A204.1 (cell line): ENCODE measurements around the gene FGFBP3.

ENCODE experiments used
- FAIRE-seq: peaks from 2 replicates; lab custom pipeline; 2012; peaks lifted over from hg19 to GRCh38; lab: Jason Lieb, UNC

Gene FGFBP3, protein sequence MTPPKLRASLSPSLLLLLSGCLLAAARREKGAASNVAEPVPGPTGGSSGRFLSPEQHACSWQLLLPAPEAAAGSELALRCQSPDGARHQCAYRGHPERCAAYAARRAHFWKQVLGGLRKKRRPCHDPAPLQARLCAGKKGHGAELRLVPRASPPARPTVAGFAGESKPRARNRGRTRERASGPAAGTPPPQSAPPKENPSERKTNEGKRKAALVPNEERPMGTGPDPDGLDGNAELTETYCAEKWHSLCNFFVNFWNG

DNA sequence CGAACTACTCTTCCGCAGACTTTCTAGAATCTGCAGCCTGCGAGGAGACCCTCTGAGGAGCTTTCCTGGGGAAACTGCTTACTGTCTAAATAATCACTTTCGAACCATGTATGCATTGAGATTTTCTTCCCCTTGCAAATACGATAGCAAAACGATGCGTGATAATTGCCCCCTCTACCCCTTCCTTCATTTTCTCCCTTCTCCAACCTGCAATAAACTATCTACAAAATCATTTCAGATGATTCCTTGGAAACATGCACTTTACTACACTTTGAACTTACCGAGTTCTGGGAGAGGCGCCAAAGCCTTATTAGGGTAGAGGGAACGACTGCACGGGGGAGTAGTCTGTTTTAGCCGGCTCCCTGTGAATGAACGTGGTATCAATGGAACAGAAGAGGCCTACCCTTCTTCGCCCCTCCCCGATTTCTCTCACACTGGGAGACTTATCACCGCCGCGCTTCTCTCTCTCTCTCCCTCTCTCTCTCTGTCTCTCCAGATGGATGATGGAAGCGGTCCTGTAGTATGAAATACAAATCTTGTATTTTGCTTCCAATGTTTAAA lies at the start of gene FGFBP3:
Gene FGFBP3 (minus strand): TSS at position 370 of the 561 bp plus-strand sequence. CDS start 517 bp downstream, outside the sequence.
- FAIRE-seq = no peak

DNA sequence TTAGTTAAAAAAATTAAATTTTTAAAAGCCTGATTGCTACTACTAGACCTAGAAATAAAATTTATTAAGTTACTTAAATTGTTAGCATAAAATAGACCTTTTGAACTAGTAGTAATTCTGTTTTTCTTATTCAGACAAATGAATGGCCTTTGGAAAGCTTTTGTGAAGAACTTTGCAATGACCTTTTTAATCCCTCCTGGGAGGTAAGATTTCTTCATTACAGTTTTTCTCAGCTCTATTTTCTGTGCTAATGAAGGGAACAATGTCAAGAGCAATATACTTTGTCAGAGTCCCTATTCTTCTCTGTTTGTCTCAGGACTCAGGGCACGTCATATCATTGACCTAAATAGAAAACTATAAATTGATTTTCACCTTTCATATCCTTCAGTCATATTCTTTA lies 47.8 kb upstream of the FGFBP3 start:
- FAIRE-seq = peak; percentile 91

DNA sequence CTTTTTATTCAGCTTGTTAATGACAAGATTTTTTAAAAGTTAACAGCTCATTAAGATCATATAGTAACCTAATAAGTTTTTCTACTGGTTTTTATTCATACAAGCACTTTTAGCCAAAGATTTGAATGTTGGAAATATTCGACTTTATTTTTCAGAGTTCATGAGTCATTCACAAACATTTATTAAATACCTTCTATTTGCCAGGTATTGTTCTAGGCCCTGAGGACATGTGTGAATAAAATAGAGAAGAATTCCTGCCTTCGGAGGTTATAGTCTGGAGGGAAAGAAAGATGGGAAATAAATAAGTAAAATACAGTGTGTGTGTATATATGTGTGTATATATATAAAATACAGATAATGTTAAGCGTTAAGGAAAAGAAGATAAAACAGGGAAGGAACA lies 45.8 kb upstream of the FGFBP3 start:
- no peak for FAIRE-seq

DNA sequence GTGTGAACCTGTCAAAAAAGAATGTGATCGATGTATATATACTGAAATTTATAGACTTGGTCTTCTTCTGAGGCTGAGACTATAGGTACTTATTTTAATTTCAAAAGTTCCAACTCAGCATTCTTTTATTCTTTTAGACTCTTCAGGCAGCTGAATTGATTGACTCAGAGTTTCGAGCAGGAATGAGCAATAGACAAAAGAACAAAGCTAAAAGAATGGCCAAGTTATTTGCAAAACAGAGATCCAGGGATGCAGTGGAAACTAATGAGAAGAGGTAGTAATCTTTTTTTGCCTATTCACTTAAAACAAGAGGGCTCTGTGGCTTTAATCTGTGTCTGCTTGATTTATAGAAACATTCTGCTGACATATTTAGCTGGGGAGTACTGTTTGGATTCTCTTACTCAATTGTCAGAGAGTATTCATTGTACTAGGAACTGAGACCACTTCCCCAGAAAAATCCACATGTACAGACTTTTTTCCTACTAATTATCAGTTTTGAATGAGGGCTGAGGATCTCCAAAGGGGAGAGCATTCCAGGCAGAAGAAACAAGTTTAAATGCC lies 44.4 kb upstream of the FGFBP3 start:
- FAIRE-seq = no peak

DNA sequence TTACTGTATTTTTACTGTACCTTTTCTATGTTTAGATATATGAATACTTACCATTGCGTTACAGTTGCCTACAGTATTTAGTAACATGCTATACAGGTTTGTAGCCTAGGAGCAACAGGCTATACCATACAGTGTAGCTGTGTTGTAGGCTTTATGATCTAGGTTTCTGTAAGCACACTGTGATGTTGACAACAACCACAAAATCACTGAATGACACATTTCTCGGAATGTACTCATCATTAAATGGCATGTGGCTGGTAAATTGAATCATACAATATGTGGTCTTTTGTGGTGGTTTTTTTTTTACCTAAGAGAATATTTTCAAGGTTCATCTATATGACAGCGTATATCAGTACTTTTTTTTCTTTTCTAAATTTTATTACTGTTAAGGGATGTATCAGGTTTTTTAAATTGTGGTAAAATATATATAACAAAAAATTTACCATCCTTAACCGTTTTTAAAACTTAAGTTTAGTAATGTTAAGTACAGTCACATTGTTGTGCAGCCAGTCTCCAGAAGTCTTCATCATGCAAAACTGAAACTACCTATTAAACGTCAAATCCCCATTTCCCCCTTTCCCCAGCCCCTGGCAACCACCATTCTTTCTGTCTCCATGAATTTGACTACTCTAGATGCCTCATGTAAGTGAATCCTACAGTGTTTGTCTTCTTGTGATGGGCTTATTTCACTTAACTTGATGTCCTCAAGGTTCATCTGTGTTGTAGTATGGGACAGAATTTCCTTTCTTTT lies 35.8 kb upstream of the FGFBP3 start:
- peak; percentile 59 for FAIRE-seq

DNA sequence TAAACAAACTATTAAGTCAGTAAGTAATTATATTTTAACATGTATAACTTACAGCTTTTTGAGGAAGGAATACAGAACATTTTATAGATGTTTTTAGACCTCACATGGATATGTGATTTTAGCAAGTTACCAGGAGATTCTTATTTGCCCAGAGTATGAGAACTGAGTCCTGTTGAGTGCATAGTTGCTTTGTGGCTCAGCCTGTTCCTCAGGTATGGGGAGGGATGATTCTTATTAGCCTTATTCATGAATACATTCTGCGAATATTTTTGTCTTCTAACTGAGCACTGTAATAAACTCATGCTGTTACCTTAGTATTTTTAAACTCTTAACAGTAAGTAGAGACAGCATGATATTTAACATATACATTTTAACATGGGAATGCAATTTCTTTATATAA lies 32.1 kb upstream of the FGFBP3 start:
- no peak for FAIRE-seq

DNA sequence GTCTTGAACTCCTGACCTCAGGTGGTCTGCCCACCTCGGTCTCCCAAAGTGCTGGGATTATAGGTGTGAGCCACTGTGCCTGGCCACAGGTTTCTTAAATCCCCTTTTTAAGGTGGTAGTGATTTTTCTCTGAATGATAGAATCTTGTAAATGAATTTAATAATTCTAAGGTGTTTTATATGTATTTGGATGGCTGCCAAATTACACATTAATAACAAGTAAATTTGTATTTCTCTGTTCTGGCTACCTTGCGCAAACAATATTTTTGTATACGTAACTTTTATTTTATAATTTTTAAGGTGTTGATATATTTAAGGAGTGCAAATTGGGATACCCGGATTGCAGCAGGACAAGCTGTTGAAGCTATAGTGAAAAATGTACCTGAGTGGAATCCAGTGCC lies 30.4 kb upstream of the FGFBP3 start:
- no peak for FAIRE-seq

DNA sequence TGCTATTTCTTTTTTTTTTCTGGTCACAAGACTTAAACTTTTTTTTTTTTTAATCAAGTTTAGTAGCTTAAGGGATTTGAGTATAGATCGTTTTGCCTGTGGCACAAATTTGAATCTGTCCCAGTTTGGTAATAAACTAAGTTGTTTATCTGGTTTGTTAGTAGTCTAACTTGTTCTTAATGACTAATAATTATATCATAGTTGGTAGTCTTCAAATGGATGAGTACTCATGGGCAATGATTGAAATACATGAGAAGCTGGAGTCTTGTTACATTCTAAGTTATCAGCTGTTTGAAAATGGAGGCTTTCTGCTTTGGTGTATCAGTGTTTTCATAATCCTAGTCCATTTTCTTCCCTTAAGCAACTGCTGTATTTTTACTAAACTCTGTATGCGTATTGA lies 26.6 kb upstream of the FGFBP3 start:
- peak; percentile 73 for FAIRE-seq

DNA sequence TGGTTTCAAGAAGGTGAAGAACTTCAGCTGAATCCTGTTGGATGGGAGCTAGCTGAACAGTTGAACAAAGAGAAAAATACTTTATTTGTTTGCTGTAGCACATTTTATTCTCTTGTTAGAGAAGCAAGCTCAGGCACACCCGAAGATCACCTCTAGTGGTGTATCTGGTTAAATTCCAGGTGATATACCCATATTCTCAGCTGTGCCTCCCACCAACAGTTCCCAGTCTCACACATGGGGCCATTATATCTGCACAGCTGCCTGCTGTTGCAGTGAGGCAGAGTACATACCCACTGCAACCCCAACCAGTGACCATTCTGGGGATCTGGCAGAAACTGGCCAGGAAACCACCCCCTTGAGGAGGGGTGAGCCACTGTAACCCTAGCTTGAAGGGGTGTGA lies 23.5 kb upstream of the FGFBP3 start:
- FAIRE-seq = no peak

DNA sequence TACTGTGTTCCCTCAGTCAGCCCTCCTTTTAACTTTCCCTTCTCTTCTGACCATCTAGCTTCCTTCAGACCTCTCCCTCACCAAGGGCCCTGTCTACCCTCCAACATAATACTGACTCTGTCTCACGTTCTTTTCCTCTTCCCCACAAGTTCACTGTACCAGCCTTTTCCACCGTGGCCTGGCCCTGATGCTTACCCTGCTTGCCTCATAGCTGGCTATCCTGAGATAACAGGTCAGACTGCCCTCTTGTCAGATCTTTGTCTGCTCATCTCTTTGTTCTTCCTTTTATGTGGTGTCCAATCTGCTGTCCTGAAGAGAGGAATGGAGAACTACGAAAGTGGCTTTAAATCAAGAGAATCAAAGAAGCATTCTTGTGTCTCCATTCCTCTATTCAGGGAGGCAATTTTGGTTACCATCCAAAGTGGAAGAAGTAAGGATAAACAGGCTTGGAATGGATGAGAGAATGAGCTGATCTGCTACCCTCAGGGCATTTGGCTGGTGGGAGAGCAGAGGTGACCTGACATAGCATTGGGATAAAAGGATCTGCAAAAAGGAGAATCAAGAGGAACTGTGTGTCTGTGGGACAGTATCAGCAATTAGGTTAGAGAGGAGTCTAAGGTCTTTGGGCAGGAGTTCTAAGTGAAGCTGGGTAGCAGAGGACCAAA lies 22.4 kb upstream of the FGFBP3 start:
- no peak for FAIRE-seq

DNA sequence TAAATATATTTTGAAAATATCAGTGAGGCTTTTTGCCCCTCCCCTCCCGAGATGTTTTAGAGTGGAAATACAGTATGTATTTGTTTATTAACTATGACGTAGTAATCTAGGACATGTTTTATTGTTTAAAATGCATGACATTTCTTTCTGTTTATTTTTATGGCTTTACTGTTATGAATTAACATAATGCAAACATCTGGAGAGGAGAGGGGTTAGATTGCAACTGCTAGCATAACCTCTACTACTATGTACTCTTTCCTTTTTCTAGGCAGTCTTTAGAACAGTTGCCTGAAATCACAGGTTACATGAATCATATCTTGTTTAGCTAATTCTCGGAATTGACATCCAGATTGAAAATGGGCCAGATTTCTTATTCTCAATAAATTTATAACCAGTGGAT lies 21.7 kb upstream of the FGFBP3 start:
- FAIRE-seq = no peak

DNA sequence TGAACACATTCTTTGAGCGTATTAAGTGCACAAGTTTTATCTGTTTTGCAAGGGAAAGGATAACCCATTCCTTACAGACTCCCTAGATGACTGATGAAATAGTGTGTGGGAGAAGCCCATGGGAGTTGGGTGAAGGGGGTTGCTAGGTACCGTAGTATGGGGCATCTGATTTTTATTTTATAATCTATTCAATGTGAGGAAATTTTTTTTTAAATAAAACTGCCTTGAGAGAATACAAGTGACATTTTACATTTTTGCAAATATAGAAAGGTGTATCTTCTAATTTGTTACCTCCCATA lies 15.7 kb upstream of the FGFBP3 start:
- FAIRE-seq = no peak

DNA sequence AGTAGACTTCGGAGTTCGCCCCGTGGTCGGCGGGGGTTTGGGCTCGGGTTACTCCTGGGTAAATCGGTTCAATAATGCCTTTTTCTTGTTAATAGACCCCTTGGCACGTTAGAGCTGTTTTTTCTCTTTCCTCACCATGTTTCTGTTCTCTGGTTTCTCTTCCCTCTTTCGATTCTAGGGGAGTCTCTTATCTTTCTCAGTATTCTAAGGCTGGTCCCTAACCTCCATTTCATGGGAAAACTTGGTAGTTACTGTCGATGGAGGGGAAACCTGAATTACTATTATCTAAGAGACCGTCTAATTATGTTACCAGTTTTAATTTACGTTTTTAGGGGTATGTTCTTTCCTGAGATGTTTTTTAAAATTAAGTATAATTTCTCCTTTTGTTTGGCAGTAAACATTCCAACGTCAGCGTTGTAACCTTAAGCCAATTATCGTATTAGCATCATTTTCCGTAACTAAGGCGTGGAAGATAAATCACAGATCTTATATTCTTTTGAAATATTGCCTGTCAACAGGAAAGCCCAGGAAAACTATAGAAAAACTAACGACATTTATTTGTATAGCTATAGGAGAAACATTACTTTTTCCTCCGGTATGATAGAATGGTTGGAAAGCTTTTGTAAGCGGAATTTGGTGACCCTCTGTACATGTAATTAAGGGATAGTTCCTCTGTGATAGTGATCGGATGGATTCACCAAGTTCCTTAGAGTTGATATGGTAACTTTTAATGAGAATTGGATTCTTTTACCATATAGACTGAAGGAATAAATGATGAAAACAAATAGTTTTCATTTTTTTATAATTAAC lies 15.1 kb upstream of the FGFBP3 start:
- FAIRE-seq = peak; percentile 46

DNA sequence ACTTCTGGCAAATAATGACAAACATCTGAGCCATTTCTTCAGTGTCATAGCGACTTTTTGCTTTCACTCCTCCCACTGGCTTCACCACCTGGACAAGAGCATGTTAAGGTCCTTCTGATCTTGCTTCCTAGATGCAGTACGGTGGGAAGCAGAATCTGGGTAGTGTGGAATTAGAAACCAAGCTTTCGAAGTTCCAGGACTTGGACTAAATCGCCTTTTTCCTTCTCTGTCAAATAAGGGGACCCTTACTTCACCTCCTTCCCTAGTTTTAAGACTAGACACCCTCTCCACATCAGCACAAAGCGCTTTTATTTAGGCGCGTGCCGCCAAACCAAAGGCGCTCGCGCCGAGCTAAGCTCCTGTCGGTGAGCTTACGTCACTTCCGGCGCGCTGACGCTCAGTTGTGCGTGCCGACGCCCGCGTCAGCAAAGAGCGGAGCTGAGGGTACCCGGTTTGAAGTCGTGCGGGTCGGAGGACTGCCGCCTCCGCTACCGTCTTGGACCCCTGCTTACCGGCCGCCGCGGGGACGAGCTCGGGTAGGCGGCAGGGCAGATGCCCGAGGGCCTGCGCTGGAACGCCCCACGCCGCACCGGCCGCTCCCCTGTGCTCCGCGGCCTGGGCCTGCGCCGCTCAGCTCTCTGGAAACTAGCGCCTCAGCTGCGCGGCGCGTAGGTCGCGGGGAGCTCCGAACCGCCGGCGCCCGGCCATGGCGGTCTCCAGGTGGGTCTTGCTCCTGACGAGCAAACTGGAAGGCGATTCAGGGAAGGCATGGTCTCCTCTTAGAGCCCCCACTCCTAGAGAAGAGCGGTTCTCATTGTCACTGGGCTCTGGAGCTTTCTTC lies 14.3 kb upstream of the FGFBP3 start, which contains the start of gene BTAF1:
Gene BTAF1 (plus strand): TSS at position 400 of the 841 bp plus-strand sequence. CDS start 307 bp downstream, at position 707.
- peak; percentile 82 for FAIRE-seq

DNA sequence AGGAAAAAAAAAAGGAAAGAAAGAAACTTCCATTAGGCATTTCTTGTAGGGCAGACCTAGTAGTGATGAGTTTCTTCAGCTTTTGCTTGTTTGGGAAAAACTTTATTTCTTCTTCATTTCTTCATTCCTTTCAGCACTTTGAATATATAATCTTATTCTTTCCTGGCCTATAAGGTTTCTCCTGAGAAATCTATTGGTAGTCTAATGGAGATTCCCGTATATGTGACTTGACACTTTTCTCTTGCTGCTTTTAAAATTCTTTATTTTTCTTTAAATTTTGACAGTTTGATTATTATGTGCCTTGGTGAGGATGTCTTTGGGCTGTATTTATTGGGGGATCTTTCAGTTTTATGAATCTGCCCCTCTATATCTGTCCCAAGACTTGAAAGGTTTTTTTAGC lies 10.4 kb upstream of the FGFBP3 start:
- FAIRE-seq = no peak

DNA sequence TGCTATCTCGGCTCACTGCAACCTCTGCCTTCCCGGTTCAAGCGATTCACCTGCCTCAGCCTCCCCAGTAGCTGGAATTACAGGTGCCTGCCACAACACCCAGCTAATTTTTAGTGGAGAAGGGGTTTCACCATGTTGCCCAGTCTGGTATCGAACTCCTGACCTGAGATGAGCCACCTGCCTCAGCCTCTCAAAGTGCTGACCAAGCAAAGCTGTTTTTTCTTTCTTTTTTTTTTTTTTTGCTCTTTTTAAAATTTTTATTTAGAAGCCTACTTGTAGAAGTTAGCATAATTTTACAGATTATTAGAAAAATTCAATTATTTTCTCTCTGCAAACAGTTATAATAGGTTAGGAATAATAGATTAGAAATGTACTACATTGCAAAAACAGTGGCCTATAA lies 1.2 kb upstream of the FGFBP3 start:
- no peak for FAIRE-seq

DNA sequence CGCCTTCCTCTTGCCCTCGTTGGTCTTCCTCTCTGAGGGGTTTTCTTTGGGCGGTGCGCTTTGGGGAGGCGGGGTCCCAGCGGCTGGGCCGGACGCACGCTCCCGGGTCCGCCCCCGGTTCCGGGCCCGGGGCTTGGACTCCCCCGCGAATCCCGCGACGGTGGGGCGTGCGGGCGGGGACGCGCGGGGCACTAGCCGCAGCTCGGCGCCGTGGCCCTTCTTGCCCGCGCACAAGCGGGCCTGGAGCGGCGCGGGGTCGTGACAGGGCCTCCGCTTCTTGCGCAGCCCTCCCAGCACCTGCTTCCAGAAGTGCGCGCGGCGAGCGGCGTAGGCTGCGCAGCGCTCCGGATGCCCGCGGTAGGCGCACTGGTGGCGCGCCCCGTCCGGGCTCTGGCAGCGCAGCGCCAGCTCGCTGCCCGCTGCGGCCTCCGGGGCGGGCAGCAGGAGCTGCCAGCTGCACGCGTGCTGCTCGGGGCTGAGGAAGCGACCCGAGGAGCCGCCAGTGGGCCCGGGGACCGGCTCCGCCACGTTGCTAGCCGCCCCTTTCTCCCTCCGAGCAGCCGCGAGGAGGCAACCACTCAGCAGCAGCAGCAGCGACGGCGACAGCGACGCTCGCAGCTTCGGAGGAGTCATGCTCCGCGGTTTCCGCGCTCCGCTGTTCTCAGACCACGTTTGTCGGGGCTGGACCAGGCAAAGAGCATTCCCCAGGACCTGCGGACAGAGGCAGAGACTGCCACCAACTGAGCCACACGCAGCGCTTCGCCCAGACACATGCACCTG lies 759 bp downstream of the FGFBP3 start:
- FAIRE-seq = no peak

DNA sequence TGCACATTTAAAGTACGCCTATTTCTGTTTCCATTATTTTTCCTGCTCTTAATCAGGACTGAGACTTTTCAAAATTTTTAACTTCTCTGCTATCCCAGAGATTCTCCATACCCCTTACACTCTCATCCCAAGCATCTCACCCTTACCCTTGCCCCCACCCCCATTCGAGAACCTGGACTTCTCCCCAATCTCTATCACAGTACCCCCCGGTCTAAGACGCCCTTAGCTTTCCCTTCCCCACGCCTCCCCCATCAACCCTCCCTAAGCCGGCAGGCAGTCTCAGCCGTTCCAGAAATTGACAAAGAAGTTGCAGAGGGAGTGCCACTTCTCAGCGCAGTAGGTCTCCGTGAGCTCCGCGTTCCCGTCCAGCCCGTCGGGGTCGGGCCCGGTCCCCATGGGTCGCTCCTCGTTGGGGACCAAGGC lies 1.4 kb downstream of the FGFBP3 start:
- FAIRE-seq = no peak

DNA sequence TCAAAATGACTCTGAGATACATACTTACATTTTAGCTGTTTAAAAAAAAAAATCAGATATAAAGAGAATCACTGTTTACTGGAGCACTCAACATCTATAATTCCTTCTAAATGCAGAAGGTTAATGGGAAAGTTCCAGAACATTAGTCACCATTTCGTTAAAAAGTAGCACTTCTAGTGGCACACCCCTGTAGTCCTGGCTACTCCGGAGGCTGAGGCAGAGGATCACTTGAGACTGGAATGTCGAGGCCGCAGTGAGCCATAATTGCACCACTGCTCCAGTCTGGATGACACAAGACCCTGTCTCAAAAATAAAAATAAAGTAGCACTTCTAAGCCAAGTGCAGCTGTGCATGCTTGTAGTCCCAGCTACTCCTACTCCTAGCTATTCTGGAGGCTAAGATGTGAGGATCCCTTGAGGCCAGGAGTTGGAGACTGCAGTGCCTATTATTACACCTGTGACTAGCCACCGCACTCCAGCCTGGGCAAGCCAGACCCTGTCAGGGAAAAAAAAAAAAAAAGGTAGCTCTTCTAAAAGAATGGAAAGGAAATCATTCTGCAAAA lies 2.2 kb downstream of the FGFBP3 start:
- no peak for FAIRE-seq
